Muscle layer of colon (tissue), 2 donors: ENCODE data around the gene MYO7A.

Experiments
- H3K27ac ChIP-seq: one replicate; pipeline ENCODE4 v1.7.0; 2013; ENCODE audit warnings: low read depth, mild to moderate bottlenecking, low read length, moderate library complexity
- H3K27me3 ChIP-seq, 2 donors: one replicate each; pipeline ENCODE4 v1.7.0; 2013; ENCODE audit warnings: low read length in 2 of 2, mild to moderate bottlenecking in 2 of 2; ENCODE audit not compliant: insufficient read depth in 2 of 2, control insufficient read depth in 1 of 2
- H3K36me3 ChIP-seq: one replicate; pipeline ENCODE4 v1.7.0; 2013; ENCODE audit warnings: mild to moderate bottlenecking, low read length; ENCODE audit not compliant: insufficient read depth
- H3K4me1 ChIP-seq: one replicate; pipeline ENCODE4 v1.7.0; 2013; ENCODE audit warnings: mild to moderate bottlenecking, low read length; ENCODE audit not compliant: insufficient read depth
- H3K4me3 ChIP-seq, 2 donors: one replicate each; pipeline ENCODE4 v1.7.0; 2013; ENCODE audit warnings: low read length in 2 of 2, low read depth in 1 of 2, mild to moderate bottlenecking in 1 of 2, moderate library complexity in 1 of 2
- H3K9ac ChIP-seq: one replicate; pipeline ENCODE4 v1.7.0; 2013; ENCODE audit warnings: low read length
- H3K9me3 ChIP-seq: one replicate; pipeline ENCODE4 v1.7.0; 2013; ENCODE audit warnings: mild to moderate bottlenecking, low read length
- donor health status: abdominal sarcoma.
- donor health status: Adenocarcinoma of cecum.

Gene MYO7A

GRCh38 chr11:77086521-77087472 is 41.2 kb upstream of the MYO7A start:
- Histone ChIP-seq H3K27ac (no peak overlapping the region), H3K27me3 (no peaks in the 10 kb centered on the region), H3K4me1 (peaks cover 16% of the 10 kb centered on the region), H3K9ac (no peak overlapping the region), H3K9me3 (no peaks in the 10 kb centered on the region), H3K4me3 (no peak overlapping the region), H3K36me3 (no peaks in the 10 kb centered on the region)

DNA sequence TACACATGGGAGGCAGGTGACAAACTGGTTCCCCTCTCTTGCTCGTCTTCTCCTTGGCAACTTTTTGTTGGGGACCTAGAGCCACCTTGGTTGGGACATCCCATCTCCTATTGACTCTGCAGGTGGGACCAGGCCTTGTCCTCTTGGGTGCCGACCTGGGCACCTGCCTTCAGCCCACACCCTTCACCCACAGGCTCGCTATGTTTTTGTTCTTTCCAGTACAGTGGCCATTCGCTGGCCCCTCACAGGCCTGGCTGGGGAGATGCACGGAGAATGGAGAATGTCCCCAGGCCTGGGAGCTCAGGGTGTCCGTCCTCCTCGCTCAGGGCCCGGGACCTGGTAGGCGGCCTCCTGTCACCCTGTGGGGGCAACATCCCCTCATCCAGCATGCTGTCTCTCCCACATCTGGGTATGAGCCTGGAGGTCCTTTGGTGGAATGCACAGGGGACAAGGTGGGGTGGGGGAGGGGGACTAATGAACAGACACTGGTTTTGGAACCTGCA is 40.3 kb upstream of the MYO7A start:
- Histone ChIP-seq H3K27me3 (no peaks in the 10 kb centered on the region), H3K4me1 (peaks cover 7% of the 10 kb centered on the region), H3K27ac (no peak overlapping the region), H3K4me3 (no peak overlapping the region), H3K36me3 (no peaks in the 10 kb centered on the region), H3K9me3 (no peaks in the 10 kb centered on the region), H3K9ac (no peak overlapping the region)

DNA sequence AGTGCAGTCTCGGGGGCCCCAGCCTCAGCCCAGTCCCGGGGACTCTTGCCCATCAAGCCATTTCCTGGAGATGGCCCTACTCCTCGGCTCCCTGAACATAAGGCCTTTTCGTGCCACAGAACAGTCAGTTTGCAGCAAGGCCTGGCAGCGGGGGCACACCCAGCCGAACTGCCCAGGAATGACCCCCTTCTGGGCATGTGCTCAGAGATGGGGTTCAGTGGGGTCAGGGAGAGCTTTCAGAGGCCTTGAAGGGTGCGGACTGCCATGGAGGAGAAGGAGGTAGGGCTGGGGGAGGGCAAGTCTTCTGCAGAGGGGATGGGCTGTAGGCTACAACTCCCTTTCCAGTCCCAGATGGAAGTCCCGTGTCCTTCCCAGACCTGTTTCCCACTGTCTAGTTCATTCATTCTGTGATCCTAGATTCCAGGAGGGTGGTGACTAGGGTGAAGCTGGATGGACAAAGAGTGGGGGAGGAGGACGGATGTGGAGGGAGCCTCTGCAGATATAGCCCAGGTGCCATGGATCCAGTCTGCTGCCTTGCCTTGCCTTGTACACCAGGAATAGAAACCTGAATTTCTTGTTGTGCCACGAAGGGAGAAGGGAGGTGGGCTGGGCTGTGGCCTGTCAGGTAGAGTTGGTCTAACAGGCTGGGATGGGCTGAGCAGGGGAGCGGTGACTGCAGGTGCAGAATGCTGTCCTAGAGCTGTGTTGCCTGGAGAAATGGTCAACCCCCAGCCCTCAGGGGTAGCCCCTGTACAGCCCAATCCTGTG is 39.6 kb upstream of the MYO7A start:
- no peak overlapping the region for H3K27ac ChIP-seq
- no peaks in the 10 kb centered on the region for H3K27me3 ChIP-seq
- peaks cover under 1% of the 10 kb centered on the region for H3K4me1 ChIP-seq
- H3K4me3 ChIP-seq: no peak overlapping the region
- H3K9me3 ChIP-seq: no peaks in the 10 kb centered on the region
- no peak overlapping the region for H3K9ac ChIP-seq
- H3K36me3 ChIP-seq: peaks cover under 1% of the 10 kb centered on the region

DNA sequence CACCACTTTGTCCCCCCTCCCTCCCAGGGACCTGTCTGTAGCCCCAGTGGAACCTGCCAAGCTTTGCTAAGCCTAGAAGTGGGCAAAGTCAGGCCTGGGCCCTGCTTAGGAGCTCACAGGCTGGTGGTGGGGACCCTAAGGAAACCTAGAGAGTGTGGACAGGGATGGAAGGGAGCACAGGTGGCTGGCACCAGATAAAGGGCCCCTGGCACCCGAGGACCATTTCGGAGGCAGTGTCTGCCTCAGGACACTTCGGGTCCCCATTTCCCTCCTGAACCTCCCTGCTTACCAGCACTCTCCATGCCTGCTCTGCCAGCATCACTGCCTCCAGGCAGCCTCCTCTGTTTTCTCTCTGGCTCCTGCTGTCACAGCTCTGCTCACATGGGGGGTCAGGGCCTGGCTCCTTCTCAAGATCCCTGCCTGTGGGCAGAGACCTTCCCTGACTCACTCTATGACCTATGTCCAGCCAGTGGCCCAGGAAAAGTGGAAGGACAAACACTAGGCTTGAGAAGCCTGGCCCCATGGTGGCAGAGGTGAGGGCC is 39.0 kb upstream of the MYO7A start:
- no peaks in the 10 kb centered on the region for H3K4me1 ChIP-seq
- no peak overlapping the region for H3K9ac ChIP-seq
- H3K9me3 ChIP-seq: no peaks in the 10 kb centered on the region
- peaks cover 7% of the 10 kb centered on the region for H3K36me3 ChIP-seq
- H3K4me3 ChIP-seq: no peak overlapping the region
- no peak overlapping the region for H3K27ac ChIP-seq
- no peaks in the 10 kb centered on the region for H3K27me3 ChIP-seq

GRCh38 chr11:77090046-77090372 is 38.0 kb upstream of the MYO7A start:
- H3K27me3 ChIP-seq: no peaks in the 10 kb centered on the region
- no peak overlapping the region for H3K27ac ChIP-seq
- no peak overlapping the region for H3K9ac ChIP-seq
- H3K9me3 ChIP-seq: no peaks in the 10 kb centered on the region
- no peaks in the 10 kb centered on the region for H3K4me1 ChIP-seq
- H3K36me3 ChIP-seq: peaks cover 14% of the 10 kb centered on the region
- H3K4me3 ChIP-seq: no peak overlapping the region

DNA sequence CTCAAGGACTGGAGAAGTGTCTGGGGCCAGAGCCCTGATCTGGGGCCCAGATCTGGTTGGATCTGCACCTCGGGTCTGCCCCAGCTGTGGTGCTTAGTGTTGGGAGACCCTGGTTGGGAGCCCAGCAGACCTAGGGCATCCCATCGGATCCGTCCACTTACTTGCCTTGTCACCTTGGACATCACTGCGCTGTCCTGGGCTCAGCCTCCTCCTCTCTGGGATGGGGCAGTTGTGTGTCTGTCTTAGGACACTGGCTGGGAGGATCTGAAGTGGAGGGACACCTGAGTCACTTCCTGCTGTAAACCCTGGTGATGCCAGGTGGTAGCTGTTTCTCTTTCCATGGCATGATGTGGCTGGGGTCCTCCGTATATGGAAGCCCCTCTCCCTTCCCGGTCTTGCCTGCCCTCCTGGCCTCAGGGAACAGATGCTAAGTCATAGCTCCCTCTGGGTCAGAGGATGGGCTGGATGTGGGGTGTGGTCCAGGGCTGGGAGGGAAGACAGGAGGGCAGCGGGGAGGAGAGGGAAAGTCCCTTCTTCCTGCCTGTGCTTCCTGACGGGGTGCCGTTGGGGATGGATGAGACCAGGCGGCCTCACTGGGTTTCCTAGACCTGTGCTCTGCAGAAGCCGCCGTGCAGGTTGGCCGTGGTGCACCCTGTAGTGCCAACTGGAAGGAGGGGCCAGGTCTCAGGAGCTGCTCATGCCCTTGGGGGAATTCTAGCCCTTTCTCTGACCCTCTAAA is 37.5 kb upstream of the MYO7A start:
- H3K4me1 ChIP-seq: no peaks in the 10 kb centered on the region
- peaks cover 18% of the 10 kb centered on the region for H3K36me3 ChIP-seq
- no peak overlapping the region for H3K9ac ChIP-seq
- no peak overlapping the region for H3K27ac ChIP-seq
- no peaks in the 10 kb centered on the region for H3K27me3 ChIP-seq
- H3K9me3 ChIP-seq: no peaks in the 10 kb centered on the region
- H3K4me3 ChIP-seq: no peak overlapping the region

- peaks cover 18% of the 10 kb centered on the region for H3K36me3 ChIP-seq
- H3K9me3 ChIP-seq: no peaks in the 10 kb centered on the region
- no peak overlapping the region for H3K9ac ChIP-seq
- no peaks in the 10 kb centered on the region for H3K4me1 ChIP-seq
- no peak overlapping the region for H3K27ac ChIP-seq
- H3K4me3 ChIP-seq: no peak overlapping the region
- H3K27me3 ChIP-seq: no peaks in the 10 kb centered on the region
Observed at GRCh38 chr11:77091146-77091940, 36.7 kb upstream of the MYO7A start.

GRCh38 chr11:77092382-77092781 is 35.7 kb upstream of the MYO7A start:
- peaks cover 18% of the 10 kb centered on the region for H3K36me3 ChIP-seq
- H3K9me3 ChIP-seq: no peaks in the 10 kb centered on the region
- no peak overlapping the region for H3K9ac ChIP-seq
- H3K4me1 ChIP-seq: no peaks in the 10 kb centered on the region
- H3K27ac ChIP-seq: no peak overlapping the region
- H3K4me3 ChIP-seq: no peak overlapping the region
- H3K27me3 ChIP-seq: no peaks in the 10 kb centered on the region

DNA sequence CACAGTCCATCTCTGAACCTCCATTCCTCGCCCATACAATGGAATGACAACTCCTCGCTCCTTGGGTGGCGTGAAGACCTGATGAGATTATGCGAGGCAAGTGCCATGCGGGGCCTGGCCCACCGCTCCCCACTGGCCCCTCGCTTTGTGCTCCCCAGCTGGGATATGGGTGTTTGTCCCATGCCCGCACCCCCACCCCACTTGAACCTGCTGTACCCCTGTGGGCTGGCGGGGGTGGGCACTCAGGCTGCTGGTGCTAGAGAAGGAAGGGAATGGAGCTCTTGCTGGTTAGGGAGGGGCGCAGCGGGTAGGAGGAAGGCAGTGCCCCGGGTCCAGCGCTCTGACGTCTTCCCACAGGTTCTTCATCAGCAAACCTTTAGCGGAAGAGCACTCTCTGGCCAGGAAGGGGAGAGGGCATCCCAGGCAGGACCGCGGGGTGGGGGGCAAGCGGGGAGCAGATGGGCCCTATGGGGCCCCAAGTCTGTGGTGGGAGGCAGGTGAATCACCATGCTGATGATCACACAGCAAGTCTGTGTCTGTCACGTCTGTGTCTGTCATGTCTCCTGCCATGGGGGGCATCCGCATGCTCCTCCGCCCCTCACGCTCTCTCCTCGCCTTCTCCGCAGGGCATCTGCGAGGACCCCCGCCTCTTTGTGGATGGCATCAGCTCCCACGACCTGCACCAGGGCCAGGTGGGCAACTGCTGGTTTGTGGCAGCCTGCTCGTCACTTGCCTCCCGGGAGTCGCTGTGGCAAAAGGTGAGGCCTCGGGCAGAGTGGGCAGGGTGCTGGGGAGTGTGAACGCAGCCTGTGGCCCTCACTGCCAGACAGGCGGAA is 34.8 kb upstream of the MYO7A start:
- Histone ChIP-seq H3K27ac (no peak overlapping the region), H3K4me3 (no peak overlapping the region), H3K27me3 (no peaks in the 10 kb centered on the region), H3K4me1 (no peaks in the 10 kb centered on the region), H3K9me3 (no peaks in the 10 kb centered on the region), H3K9ac (no peak overlapping the region), H3K36me3 (peaks cover 18% of the 10 kb centered on the region)
